Astrocyte (in vitro differentiated cells and primary cell): ENCODE results near the gene S1PR1. TPM values are rescaled to one million over a fixed set of nuclear protein-coding genes. Genes with fewer than 3 reads are reported as not detected.

Experiments
- DNase-seq: peaks from one replicate; pipeline ENCODE4 v3.0.0-alpha.2; 2010; ENCODE audit warnings: low read depth
- FAIRE-seq: peaks from 2 replicates; lab custom pipeline; 2011; peaks lifted over from hg19 to GRCh38; lab: Jason Lieb, UNC
- H2AFZ ChIP-seq: 2 replicates; pipeline ENCODE4 v1.6.0; 2012; ENCODE audit warnings: low read depth, low read length, inconsistent platforms
- H3K27ac ChIP-seq: 2 replicates; pipeline ENCODE4 v1.5.1; 2011; ENCODE audit warnings: low read depth, low read length, inconsistent platforms
- H3K27me3 ChIP-seq: 2 replicates; pipeline ENCODE4 v1.6.0; 2011; ENCODE audit warnings: low read length, inconsistent platforms; ENCODE audit not compliant: insufficient read depth
- H3K36me3 ChIP-seq: 2 replicates; pipeline ENCODE4 v1.5.1; 2011; ENCODE audit warnings: low read length, inconsistent platforms; ENCODE audit not compliant: insufficient read depth
- H3K4me1 ChIP-seq: 2 replicates; pipeline ENCODE4 v1.5.1; 2011; ENCODE audit warnings: low read length, inconsistent platforms; ENCODE audit not compliant: insufficient read depth
- H3K4me2 ChIP-seq: 2 replicates; pipeline ENCODE4 v1.6.0; 2012; ENCODE audit warnings: low read length, inconsistent platforms
- H3K4me3 ChIP-seq: 2 replicates; pipeline ENCODE4 v1.5.1; 2011; ENCODE audit warnings: low read depth, mild to moderate bottlenecking, low read length, inconsistent platforms; ENCODE audit not compliant: insufficient read depth
- H3K79me2 ChIP-seq: 2 replicates; pipeline ENCODE4 v1.6.0; 2012; ENCODE audit warnings: mild to moderate bottlenecking, low read length, inconsistent platforms; ENCODE audit not compliant: insufficient read depth
- H3K9ac ChIP-seq: 2 replicates; pipeline ENCODE4 v1.6.0; 2012; ENCODE audit warnings: mild to moderate bottlenecking, low read length, inconsistent platforms
- H3K9me3 ChIP-seq: 2 replicates; pipeline ENCODE4 v1.5.1; 2012; ENCODE audit warnings: low read depth, mild to moderate bottlenecking, low read length, inconsistent platforms; ENCODE audit not compliant: insufficient read depth
- H4K20me1 ChIP-seq: 2 replicates; pipeline ENCODE4 v1.6.0; 2012; ENCODE audit warnings: low read length, inconsistent platforms; ENCODE audit not compliant: insufficient read depth
- H3K27ac Mint-ChIP-seq: one replicate; pipeline ENCODE4 v1.8.0; 2021; ENCODE audit warnings: mild to moderate bottlenecking, mixed read lengths; ENCODE audit not compliant: unreplicated experiment
- H3K27me3 Mint-ChIP-seq: one replicate; pipeline ENCODE4 v1.8.0; 2021; ENCODE audit warnings: low read depth, mixed read lengths; ENCODE audit not compliant: unreplicated experiment
- H3K36me3 Mint-ChIP-seq: one replicate; pipeline ENCODE4 v1.8.0; 2021; ENCODE audit warnings: low read depth, mixed read lengths; ENCODE audit not compliant: unreplicated experiment
- H3K4me1 Mint-ChIP-seq: one replicate; pipeline ENCODE4 v1.8.0; 2021; ENCODE audit warnings: low read depth, mixed read lengths; ENCODE audit not compliant: unreplicated experiment
- H3K4me3 Mint-ChIP-seq: one replicate; pipeline ENCODE4 v1.8.0; 2021; ENCODE audit warnings: mild to moderate bottlenecking, moderate library complexity, mixed read lengths; ENCODE audit not compliant: unreplicated experiment
- H3K9me3 Mint-ChIP-seq: one replicate; pipeline ENCODE4 v1.8.0; 2021; ENCODE audit warnings: mild to moderate bottlenecking, mixed read lengths; ENCODE audit not compliant: unreplicated experiment
- CTCF ChIP-seq: IDR thresholded peaks from 2 replicates; pipeline ENCODE4 v1.5.1; 2011; ENCODE audit warnings: low read depth, mild to moderate bottlenecking, inconsistent platforms, low read length, moderate library complexity; ENCODE audit not compliant: insufficient read depth
- EZH2 ChIP-seq: IDR thresholded peaks from 2 replicates; pipeline ENCODE4 v1.6.1; 2012; ENCODE audit warnings: mild to moderate bottlenecking, low read length, inconsistent platforms; ENCODE audit not compliant: insufficient read depth
- total RNA-seq: library from RNA; stranded (reverse); gene quantifications from 2 replicates; pipeline ENCODE4 v1.2.1, GENCODE V29; 2021

S1PR1 gene
- total RNA-seq, 1 donor from 2014 or later: 14.4 TPM

GRCh38 chr1:101261623-101262022, 24.8 kb downstream of the S1PR1 start:
- TF ChIP-seq CTCF (no peak), EZH2 (no peak)
- Histone ChIP-seq H3K9ac (no peak overlapping the region), H3K36me3 (no peaks in the 10 kb centered on the region), H3K79me2 (no peaks in the 10 kb centered on the region), H3K4me2 (no peak overlapping the region), H3K27ac (no peak overlapping the region), H3K4me1 (peaks cover 15% of the 10 kb centered on the region), H3K27me3 (no peaks in the 10 kb centered on the region), H4K20me1 (no peaks in the 10 kb centered on the region), H3K4me3 (no peak overlapping the region), H3K9me3 (no peaks in the 10 kb centered on the region), H2AFZ (no peak overlapping the region)
- H3K27me3 Mint-ChIP-seq: no peaks in the 10 kb centered on the region
- no peaks in the 10 kb centered on the region for H3K36me3 Mint-ChIP-seq
- DNase-seq (peak; percentile 28), FAIRE-seq (no peak)
- H3K9me3 Mint-ChIP-seq: no peaks in the 10 kb centered on the region
- H3K4me3 Mint-ChIP-seq: no peak overlapping the region
- H3K27ac Mint-ChIP-seq: peak overlapping the region; percentile 56
- H3K4me1 Mint-ChIP-seq: peaks cover 32% of the 10 kb centered on the region

GRCh38 chr1:101262060-101262459, 25.2 kb downstream of the S1PR1 start:
- H4K20me1 ChIP-seq: no peaks in the 10 kb centered on the region
- no peak overlapping the region for H3K27ac ChIP-seq
- H3K4me3 ChIP-seq: no peak overlapping the region
- no peaks in the 10 kb centered on the region for H3K79me2 ChIP-seq
- no peak overlapping the region for H3K9ac ChIP-seq
- H3K4me1 ChIP-seq: peaks cover 15% of the 10 kb centered on the region
- H3K4me2 ChIP-seq: no peak overlapping the region
- no peaks in the 10 kb centered on the region for H3K9me3 ChIP-seq
- Mint-ChIP-seq H3K4me3 (no peak overlapping the region), H3K36me3 (no peaks in the 10 kb centered on the region), H3K4me1 (peaks cover 32% of the 10 kb centered on the region), H3K27me3 (no peaks in the 10 kb centered on the region), H3K27ac (peak overlapping the region; percentile 55), H3K9me3 (no peaks in the 10 kb centered on the region)
- DNase-seq (no peak), FAIRE-seq (no peak)
- H2AFZ ChIP-seq: peak overlapping the region; percentile 38
- no peaks in the 10 kb centered on the region for H3K36me3 ChIP-seq
- TF ChIP-seq EZH2: no peak
- TF ChIP-seq CTCF: no peak
- no peaks in the 10 kb centered on the region for H3K27me3 ChIP-seq

- Histone ChIP-seq H4K20me1 (no peaks in the 10 kb centered on the region), H3K79me2 (no peaks in the 10 kb centered on the region), H2AFZ (peak overlapping the region; percentile 38), H3K4me2 (no peak overlapping the region), H3K36me3 (no peaks in the 10 kb centered on the region), H3K9ac (no peak overlapping the region), H3K4me3 (no peak overlapping the region), H3K27ac (no peak overlapping the region), H3K4me1 (peaks cover 15% of the 10 kb centered on the region), H3K27me3 (no peaks in the 10 kb centered on the region), H3K9me3 (no peaks in the 10 kb centered on the region)
- H3K27me3 Mint-ChIP-seq: no peaks in the 10 kb centered on the region
- DNase-seq (no peak), FAIRE-seq (no peak)
- no peaks in the 10 kb centered on the region for H3K9me3 Mint-ChIP-seq
- H3K4me1 Mint-ChIP-seq: peaks cover 32% of the 10 kb centered on the region
- no peak for TF ChIP-seq EZH2
- no peak for TF ChIP-seq CTCF
- no peak overlapping the region for H3K4me3 Mint-ChIP-seq
- no peaks in the 10 kb centered on the region for H3K36me3 Mint-ChIP-seq
- peak overlapping the region; percentile 55 for H3K27ac Mint-ChIP-seq
These were observed 26.0 kb downstream of the S1PR1 start for GRCh38 chr1:101262630-101263348.
